Endodermal cell (in vitro differentiated cells): ENCODE data around the gene CLCN5. TPM values are rescaled to one million over a fixed set of nuclear protein-coding genes. Genes with fewer than 3 reads are reported as not detected.

Experiments
- DNase-seq: peaks from one replicate; pipeline ENCODE4 v3.0.0-alpha.2; 2017
- H3K27ac ChIP-seq: 2 replicates; pipeline ENCODE4 v1.5.1; 2013; ENCODE audit warnings: mild to moderate bottlenecking, low read depth, low read length, moderate library complexity
- H3K27me3 ChIP-seq: 2 replicates; pipeline ENCODE4 v1.6.1; 2013; ENCODE audit warnings: mild to moderate bottlenecking, low read length, moderate library complexity; ENCODE audit not compliant: insufficient read depth, control insufficient read depth, poor library complexity, severe bottlenecking
- H3K36me3 ChIP-seq: 2 replicates; pipeline ENCODE4 v1.7.0; 2013; ENCODE audit warnings: mild to moderate bottlenecking, low read length, moderate library complexity; ENCODE audit not compliant: control insufficient read depth, insufficient read depth
- H3K4me1 ChIP-seq: one replicate; pipeline ENCODE4 v1.7.0; 2013; ENCODE audit warnings: low read length; ENCODE audit not compliant: control insufficient read depth, insufficient read depth
- H3K4me3 ChIP-seq: 2 replicates; pipeline ENCODE4 v1.5.1; 2013; ENCODE audit warnings: mild to moderate bottlenecking, low read length, moderate library complexity
- H3K9ac ChIP-seq: 2 replicates; pipeline ENCODE4 v1.6.1; 2013; ENCODE audit warnings: mild to moderate bottlenecking, low read length, moderate library complexity; ENCODE audit not compliant: poor library complexity, severe bottlenecking; ENCODE audit errors: extremely low read depth
- H3K9me3 ChIP-seq: 2 replicates; pipeline ENCODE4 v1.6.1; 2013; ENCODE audit warnings: mild to moderate bottlenecking, low read length, moderate library complexity; ENCODE audit not compliant: control insufficient read depth
- H3K27ac Mint-ChIP-seq: 2 replicates; pipeline ENCODE4 v1.8.0; 2020; ENCODE audit warnings: mixed read lengths
- H3K27me3 Mint-ChIP-seq: 2 replicates; pipeline ENCODE4 v1.8.0; 2021; ENCODE audit warnings: mild to moderate bottlenecking, mixed read lengths; ENCODE audit not compliant: insufficient read depth
- H3K36me3 Mint-ChIP-seq: 2 replicates; pipeline ENCODE4 v1.8.0; 2020; ENCODE audit warnings: low read depth, mixed read lengths
- H3K4me1 Mint-ChIP-seq: 2 replicates; pipeline ENCODE4 v1.8.0; 2020; ENCODE audit warnings: mixed read lengths
- H3K4me3 Mint-ChIP-seq: 2 replicates; pipeline ENCODE4 v1.8.0; 2020; ENCODE audit warnings: mild to moderate bottlenecking, moderate library complexity, mixed read lengths
- H3K9me3 Mint-ChIP-seq: 2 replicates; pipeline ENCODE4 v1.8.0; 2020; ENCODE audit warnings: mild to moderate bottlenecking, mixed read lengths
- WGBS, 2 experiments: methylation state at CpG; one replicate each; pipeline versions ENCODE4 v1.1.5 to v1.1.7; 2013; ENCODE audit warnings: missing lambda C conversion rate in 2 of 2, mixed read lengths in 1 of 2; ENCODE audit not compliant: insufficient coverage in 1 of 2, insufficient read length in 1 of 2; 5-methylcytosine and 5-hydroxymethylcytosine counted together
- total RNA-seq, 2 donors: library from RNA; stranded (reverse); fragmentation: NEBNext Ultra II Directional in 1 of 2; extraction: Animal tissue kit (Norgen Biotek cat#: 25700) in 1 of 2; gene quantifications; 2 replicates in 1 of 2; 3 replicates in 1 of 2; pipeline ENCODE4 v1.2.1, GENCODE V29; 2021
- TF ChIP-seq, protein P1 (sequence below): fragments of 200-600 bp; sonication (generic); conservative IDR thresholded peaks from 2 replicates; pipeline ENCODE4 v1.5.0; 2021; ENCODE audit warnings: antibody characterized with exemption, mild to moderate bottlenecking

Gene CLCN5
- total RNA-seq, 2 donors from 2014 or later = 12.9 to 18.9 TPM

DNA sequence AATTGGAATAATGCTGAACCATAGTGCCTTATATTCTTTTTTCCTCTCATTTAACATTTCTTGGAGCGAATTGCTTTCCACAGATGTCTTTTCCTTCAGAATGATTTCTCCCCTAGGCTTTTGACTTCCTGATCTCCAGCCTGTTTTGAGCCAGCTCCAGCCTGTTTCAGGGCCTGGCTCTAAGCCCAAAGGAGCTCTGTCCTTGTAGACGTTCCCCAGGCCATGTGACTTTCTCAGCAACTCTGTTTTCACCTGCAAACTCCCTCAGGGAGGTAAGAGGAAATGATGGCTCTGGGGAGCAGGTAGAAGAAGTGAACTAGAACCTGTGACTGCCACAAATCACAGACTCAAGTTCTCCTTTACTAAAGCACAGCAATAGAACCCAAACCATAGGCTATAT lies 189.3 kb downstream of the CLCN5 start:
- Histone ChIP-seq H3K27ac (no peak overlapping the region), H3K4me3 (no peak overlapping the region), H3K9me3 (no peaks in the 10 kb centered on the region), H3K9ac (no peak overlapping the region), H3K4me1 (no peaks in the 10 kb centered on the region), H3K27me3 (no peaks in the 10 kb centered on the region), H3K36me3 (no peaks in the 10 kb centered on the region)
- Mint-ChIP-seq H3K9me3 (peaks cover 53% of the 10 kb centered on the region), H3K27ac (no peak overlapping the region), H3K27me3 (no peaks in the 10 kb centered on the region), H3K4me1 (peaks cover 49% of the 10 kb centered on the region), H3K36me3 (peaks cover 4% of the 10 kb centered on the region), H3K4me3 (no peak overlapping the region)
- TF ChIP-seq, protein P1, sequence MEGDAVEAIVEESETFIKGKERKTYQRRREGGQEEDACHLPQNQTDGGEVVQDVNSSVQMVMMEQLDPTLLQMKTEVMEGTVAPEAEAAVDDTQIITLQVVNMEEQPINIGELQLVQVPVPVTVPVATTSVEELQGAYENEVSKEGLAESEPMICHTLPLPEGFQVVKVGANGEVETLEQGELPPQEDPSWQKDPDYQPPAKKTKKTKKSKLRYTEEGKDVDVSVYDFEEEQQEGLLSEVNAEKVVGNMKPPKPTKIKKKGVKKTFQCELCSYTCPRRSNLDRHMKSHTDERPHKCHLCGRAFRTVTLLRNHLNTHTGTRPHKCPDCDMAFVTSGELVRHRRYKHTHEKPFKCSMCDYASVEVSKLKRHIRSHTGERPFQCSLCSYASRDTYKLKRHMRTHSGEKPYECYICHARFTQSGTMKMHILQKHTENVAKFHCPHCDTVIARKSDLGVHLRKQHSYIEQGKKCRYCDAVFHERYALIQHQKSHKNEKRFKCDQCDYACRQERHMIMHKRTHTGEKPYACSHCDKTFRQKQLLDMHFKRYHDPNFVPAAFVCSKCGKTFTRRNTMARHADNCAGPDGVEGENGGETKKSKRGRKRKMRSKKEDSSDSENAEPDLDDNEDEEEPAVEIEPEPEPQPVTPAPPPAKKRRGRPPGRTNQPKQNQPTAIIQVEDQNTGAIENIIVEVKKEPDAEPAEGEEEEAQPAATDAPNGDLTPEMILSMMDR = no peak
- WGBS, 2 experiments = 88% methylated on average over 2 of the region's 2 CpGs; no CpG with 5 or more reads in 1 of the 2 experiments
- no peak for DNase-seq

DNA sequence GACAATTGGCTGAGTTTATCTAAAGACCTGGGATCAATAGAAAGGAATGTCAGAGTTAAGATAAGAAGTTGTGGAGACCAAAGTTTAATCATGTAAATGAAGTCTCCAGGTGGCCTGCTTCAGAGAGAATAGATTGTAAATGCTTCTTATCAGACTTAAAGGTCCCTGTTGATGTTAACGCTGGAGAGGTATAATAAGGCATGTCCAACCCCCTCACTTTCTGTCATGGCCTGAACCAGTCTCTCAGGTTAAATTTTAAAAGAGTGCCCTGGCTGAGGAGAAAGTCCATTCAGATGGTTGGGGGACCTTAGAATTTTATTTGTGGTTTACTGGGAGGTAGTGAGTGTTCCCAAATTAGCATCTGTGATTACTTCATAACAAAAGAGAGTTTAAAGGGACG lies 191.7 kb downstream of the CLCN5 start:
- Histone ChIP-seq H3K9ac (no peak overlapping the region), H3K9me3 (no peaks in the 10 kb centered on the region), H3K27ac (no peak overlapping the region), H3K4me3 (no peak overlapping the region), H3K27me3 (no peaks in the 10 kb centered on the region), H3K4me1 (no peaks in the 10 kb centered on the region), H3K36me3 (no peaks in the 10 kb centered on the region)
- TF ChIP-seq, protein P1 = no peak
- no peaks in the 10 kb centered on the region for H3K27me3 Mint-ChIP-seq
- WGBS, 2 experiments = 7% methylated on average over 2 of the region's 2 CpGs; no CpG with 5 or more reads in 1 of the 2 experiments
- peak overlapping the region; percentile 49 for H3K27ac Mint-ChIP-seq
- H3K9me3 Mint-ChIP-seq = peaks cover 49% of the 10 kb centered on the region
- H3K4me1 Mint-ChIP-seq = peaks cover 36% of the 10 kb centered on the region
- no peak overlapping the region for H3K4me3 Mint-ChIP-seq
- H3K36me3 Mint-ChIP-seq = peaks cover 4% of the 10 kb centered on the region
- DNase-seq = peak; percentile 47

DNA sequence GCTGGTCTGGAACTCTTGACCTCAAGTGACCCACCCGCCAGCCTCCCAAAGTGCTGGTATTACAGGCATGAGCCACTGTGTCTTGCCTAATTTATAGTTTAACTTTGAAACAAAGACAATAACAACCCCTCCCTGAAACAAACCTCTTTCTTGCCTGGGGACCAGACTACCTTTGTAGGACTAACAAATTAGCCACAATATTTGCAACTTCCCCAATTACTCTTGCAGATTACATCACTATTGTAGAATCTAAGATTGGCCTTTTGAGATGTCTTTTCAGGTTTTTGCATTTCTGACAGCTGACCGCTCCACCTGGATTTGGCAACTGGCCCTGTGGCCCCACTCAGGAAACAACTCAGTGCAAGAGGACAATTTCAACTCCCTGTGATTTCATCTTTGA lies 193.6 kb downstream of the CLCN5 start:
- Mint-ChIP-seq H3K27me3 (no peaks in the 10 kb centered on the region), H3K4me1 (peaks cover 27% of the 10 kb centered on the region), H3K36me3 (peaks cover 4% of the 10 kb centered on the region), H3K27ac (no peak overlapping the region), H3K4me3 (no peak overlapping the region), H3K9me3 (peaks cover 39% of the 10 kb centered on the region)
- H3K9ac ChIP-seq = no peak overlapping the region
- no peaks in the 10 kb centered on the region for H3K27me3 ChIP-seq
- DNase-seq = no peak
- H3K36me3 ChIP-seq = no peaks in the 10 kb centered on the region
- 100% methylated on average over 1 to 2 of the region's 2 CpGs for WGBS, 2 experiments
- no peak overlapping the region for H3K27ac ChIP-seq
- no peaks in the 10 kb centered on the region for H3K9me3 ChIP-seq
- H3K4me1 ChIP-seq = no peaks in the 10 kb centered on the region
- no peak overlapping the region for H3K4me3 ChIP-seq
- TF ChIP-seq, protein P1 = no peak
